SK-N-DZ (cell line): ENCODE data around the gene PMFBP1.

ENCODE experiments used
- DNase-seq: peaks from one replicate; pipeline ENCODE4 v3.0.0-alpha.2; 2015; ENCODE audit warnings: low spot score

The PMFBP1 gene

DNA sequence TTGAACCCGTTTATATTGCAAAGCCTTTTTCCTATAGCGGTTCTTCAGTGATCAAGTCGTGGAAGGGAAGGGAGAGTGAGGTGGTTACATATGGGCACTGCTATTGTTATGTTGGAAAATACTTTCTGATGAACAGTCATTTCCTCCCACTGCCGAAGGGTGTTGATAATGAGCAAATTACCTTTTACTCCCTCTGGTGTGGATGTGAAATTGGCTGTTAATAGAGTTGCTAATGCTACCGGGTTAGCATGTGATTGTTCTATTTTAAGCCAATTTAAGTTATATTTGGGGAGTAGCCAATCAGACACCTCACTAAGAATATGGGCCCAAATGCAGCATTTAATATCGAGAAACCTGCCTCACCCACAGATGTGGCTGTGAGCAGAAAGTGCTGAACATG lies 15.6 kb upstream of the PMFBP1 start:
- no peak for DNase-seq

GRCh38 chr16:72182976-72183375 lies 11.0 kb upstream of the PMFBP1 start:
- DNase-seq = no peak

- no peak for DNase-seq
These were observed 7.4 kb upstream of the PMFBP1 start for GRCh38 chr16:72179204-72179970.

- no peak for DNase-seq
These were observed 2.8 kb upstream of the PMFBP1 start for GRCh38 chr16:72174726-72175125.

- DNase-seq = no peak
These were observed 2.0 kb upstream of the PMFBP1 start for GRCh38 chr16:72173997-72174396.

DNA sequence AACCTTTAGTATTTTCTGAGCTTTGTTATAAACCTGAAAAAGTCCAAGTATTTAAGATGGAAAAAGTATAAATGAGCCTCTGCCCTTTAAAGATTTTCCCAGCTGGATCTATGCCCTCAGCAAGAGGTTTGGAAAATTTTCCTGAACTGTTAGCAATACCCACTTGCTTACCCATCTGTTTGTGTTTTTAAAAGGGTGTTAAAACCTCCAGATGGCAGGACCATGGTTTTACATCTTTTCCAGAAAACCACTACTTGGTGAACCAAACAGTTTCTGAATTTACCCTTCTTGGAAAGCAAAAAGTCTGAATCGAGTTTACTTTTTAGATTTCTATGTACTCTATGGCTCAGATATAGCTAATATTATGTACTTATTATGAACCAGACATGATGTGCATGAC lies 719 bp downstream of the PMFBP1 start:
- no peak for DNase-seq

GRCh38 chr16:72169708-72170107 lies 2.2 kb downstream of the PMFBP1 start:
- DNase-seq = no peak

DNA sequence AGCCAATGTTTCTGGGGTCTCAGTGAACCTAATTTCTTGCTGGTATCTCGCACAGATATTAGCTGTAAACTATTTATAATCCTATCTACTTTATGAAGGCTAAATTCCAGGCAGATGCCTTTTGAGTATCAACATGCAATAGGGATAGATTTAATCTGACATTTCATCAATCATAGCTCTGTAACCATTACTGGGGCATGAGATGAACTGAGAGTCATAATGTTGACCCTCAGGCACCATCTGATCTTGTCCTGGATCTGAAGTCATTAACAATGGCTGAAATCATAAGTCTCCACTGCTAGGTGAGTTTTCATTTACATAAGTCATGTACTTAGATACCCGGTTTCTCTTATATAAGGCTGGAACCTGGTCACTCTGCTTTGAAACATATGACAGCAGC lies 3.6 kb downstream of the PMFBP1 start:
- DNase-seq = peak; percentile 59

DNA sequence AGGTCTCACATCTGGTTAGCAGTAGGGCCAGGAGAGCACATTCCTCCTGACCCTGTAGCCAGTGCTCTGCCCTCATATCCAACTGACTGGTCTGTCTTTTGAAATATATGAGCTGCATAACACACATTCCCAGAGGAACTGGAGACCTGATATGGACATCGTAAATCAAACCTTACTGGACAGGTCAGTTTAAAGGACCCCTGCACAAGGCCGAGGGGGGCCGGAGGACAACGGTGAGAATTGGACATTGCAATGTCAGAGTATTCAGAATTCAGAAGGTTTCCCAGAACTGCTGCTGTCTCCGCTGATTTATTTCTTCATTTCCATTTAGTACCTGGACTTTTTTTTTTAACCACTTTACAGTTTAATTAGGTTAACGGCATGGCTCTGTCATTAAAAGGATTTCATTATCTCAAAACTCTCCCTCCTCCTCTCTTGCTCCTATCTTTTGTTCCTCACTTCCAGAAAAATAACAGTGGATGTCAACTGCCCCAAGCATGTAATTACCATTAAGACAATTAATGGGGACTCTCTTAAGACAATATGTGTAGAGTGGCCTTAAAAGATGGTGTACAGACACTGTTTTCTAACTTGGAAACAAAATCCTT lies 4.9 kb downstream of the PMFBP1 start:
- DNase-seq = peak; percentile 72

DNA sequence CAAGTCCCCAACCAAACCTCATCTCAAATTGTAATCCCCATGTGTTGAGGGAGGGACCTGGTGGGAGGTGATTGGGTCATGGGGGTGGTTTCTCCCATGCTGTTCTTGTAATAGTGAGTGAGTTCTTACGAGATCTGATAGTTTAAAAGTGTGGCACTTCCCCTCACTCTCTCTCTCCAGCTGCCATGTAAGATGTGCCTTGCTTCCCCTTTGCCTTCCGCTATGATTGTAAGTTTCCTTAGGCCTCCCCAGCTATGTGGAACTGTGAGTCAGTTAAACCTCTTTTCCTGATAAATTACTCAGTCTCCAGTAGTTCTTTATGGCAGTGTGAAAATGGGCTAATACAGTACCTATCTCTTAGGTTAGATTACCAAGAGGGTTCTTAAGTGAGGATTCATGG lies 5.8 kb downstream of the PMFBP1 start:
- DNase-seq = no peak

DNA sequence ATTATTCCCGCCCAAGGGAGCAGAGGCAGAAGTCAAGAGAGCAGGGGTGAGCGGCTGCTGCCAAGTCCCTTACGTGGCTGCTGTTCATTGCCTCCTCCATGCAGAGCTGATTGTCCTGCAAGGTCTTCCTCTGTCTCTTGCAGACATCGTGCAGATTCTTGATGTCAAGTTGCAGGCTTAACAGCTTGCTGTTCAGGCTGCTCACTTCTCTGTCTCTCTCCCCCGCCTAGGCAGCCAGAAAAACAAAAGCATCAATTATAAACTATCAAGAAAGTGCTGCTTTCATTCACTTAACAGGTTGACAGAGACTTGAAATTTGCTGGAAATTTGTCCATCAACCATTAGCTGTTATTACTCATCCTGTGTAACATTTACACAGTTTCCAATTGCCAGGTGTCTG lies 7.3 kb downstream of the PMFBP1 start:
- DNase-seq = peak; percentile 28

DNA sequence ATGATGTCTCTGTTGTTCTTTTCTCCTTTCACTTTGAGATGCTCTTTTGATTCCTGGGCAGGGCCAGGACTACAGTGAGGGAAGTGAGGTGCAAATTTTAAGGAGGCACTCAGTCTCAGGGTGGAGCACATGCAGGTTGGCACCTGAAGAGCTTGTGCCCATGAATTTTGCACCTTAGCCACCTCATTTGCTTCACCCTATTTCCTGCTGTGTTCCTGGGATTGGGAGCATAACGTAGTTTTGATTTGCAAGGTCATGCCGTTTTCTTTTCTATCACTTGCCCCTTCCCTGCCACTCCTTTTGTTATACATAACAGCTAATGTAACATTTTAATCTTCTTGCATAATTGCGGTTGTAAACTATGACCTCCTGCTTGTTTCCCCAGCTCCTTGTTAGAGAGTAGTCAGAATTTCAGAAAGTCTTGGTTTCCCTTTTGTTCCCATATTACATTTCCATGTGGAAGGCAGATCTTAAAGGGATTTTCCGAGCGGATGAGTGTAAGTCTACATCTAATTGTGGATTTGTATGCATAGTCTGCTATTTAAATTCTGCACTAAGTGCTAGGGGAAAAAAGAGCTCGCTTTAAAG lies 9.8 kb downstream of the PMFBP1 start:
- DNase-seq = no peak

DNA sequence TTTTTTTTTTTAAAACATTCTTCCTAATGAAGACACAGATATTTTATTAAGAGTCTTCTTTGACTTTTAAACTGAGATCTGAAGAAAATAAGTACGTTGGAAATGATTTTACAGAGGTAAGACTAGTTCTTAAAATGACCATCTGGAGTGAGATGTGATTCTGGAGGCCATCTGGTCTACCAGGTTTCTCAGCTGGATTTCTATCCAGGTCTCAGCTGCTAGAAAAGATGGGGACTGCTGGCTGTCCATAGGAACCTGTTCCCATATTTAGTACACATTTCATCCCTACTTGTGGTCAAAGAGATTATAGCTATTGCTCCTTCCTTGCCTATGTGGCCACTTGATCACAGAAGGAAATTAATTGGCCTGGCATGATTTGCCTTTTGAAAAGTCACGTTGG lies 12.2 kb downstream of the PMFBP1 start:
- no peak for DNase-seq

DNA sequence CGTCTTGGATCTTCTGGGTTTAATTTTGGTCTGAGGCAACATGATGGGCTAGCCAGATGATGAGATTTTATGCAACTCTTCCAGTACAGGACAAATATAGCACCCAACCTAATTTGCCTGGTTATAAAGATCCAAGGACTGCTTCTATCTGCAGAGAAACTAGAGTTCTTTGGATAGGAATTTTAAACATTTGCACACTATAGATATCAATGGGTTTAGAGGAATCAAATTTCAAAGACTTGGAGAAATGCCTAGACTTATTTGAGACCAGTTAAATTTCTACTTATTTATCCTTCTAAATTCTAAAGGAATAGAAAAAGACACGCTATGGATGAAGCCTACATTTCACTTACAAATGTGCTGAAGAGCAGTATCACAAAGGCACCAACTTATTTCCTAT lies 12.6 kb downstream of the PMFBP1 start:
- no peak for DNase-seq

DNA sequence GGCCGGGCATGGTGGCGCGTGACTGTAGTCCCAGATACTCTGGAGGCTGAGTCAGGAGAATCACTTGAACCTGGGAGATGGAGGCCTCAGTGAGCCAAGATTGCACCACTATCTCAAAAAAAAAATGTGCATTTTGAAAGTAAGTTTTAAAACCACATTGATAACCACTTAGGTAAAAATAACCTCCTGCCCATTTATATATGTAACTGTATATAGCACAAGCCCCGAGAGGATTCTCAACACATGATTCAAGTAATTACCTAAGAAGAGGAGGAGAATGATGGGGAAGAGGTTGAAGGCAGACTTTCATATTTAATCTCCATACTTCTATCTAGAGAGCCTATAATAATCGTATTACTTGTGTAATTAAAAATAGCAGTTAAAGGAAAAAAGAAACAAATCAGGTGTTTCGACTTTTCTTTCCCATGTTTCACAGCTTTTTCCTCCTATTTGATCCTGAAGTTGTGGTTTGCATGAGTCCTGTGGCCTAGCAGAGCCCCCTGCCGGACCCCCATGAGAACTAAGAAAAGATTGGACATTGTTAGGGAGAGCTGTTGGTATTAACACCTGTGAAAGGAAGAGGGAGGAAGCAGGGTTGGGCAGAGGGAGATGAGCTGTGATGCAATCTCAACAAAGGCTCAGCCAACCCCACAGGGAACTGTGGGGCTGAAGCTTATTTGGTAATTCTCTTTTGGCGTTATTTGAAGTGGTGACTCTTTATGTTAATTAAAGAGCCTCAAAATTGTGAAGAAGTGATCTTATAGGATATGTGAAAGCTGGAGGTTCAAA lies 22.1 kb downstream of the PMFBP1 start:
- DNase-seq = no peak

- DNase-seq = no peak
These were observed 29.5 kb downstream of the PMFBP1 start for GRCh38 chr16:72142476-72142875.

- no peak for DNase-seq
These were observed 32.0 kb downstream of the PMFBP1 start for GRCh38 chr16:72139908-72140307.

DNA sequence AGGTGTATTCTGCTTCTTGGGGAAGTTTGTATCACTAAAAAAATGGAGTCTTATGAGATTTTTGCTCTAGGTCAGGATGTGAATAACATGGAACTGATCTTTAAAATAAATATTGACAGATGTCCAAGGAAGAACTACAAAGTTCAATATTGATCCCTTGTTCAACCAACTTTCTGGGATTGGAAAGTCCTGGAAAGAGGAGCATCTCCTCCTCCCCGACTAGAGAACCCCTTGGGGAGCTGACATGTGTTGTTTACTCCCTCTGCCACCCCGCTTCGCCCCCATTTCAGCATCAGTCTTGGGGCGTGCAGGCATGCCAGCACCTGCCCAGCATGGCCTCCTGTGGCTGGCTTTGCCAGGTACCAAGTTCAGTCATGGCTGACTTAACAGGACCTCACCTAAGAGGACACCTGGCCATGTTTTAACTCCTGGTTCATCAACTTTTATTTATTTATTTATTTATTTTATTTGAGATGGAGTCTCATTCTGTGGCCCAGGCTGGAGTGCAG lies 33.8 kb downstream of the PMFBP1 start:
- DNase-seq = no peak

DNA sequence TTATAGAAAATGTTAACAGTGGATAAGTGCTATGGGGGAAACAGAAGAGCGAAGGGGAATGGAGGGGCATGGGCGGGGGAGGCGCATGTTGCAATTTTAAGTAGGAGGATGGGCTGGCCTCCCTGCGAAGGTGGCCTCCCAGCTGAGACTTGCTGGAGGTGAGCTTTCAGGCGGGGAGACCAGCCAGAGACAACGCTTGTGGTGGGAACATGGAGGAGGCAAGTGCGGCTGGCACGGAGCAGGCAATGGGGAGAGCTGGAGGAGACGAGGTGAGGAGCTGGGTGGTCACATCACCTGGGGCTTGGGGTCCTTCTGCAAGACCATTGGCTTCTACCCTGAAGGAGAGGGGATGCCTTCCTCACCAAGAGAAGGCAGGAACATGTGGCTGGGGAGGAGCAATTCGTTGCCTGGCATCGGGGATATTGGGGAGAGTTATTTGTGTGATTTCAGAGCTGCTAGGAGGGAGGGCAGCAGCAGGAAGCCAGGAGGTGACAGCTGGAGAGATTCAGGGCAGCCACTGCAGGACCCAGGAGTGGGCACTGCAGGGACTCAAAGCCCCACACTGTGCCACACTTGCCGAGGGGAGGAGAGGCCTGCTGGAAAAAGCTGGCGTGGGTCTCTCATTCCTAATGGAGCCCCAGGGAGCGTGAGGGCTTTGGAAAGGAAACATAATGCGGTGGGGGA lies 34.4 kb downstream of the PMFBP1 start:
- no peak for DNase-seq

- DNase-seq = no peak
These were observed 37.4 kb downstream of the PMFBP1 start for GRCh38 chr16:72134507-72134906.

DNA sequence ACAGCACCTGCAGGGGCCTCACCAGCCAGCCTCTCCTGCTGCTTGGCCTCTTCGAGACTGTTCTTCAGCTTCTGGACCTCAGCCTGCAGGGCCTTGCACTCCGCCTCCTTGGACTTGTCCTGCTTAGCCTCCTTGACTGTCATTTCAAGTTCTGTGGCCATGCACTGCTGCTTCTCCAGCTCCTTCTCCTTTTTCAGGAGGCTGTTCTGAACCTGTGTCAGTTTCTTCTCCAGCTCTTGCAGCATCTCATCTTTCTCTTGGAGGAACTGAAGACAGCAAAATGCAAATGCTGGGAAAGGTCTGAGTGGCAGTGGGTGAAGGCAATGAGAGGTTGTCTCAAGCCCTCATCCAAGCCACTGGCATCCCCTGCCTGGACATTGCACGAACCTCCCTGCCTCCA lies 39.2 kb downstream of the PMFBP1 start:
- no peak for DNase-seq

GRCh38 chr16:72131036-72131435 lies 40.9 kb downstream of the PMFBP1 start:
- DNase-seq = no peak
